Tibial nerve (tissue), 4 donors: Measurements from ENCODE around the gene MED16.

Experiments used
- EP300 ChIP-seq, 2 donors: sonication (generic); formaldehyde crosslinking; IDR thresholded peaks; one replicate each; pipeline ENCODE4 v1.6.1; 2017; ENCODE audit warnings: antibody characterized with exemption in 2 of 2, mild to moderate bottlenecking in 1 of 2
- POLR2A ChIP-seq, 2 donors: fragments of 450-650 bp; IDR thresholded peaks; one replicate each; pipeline ENCODE4 v1.6.1; 2017; ENCODE audit warnings: antibody characterized with exemption in 2 of 2, mild to moderate bottlenecking in 2 of 2, moderate library complexity in 2 of 2
- TF ChIP-seq, protein P1 (sequence below), 5 experiments: fragments of 200-600 bp in 3 of 5; fragments of 450-650 bp in 2 of 5; sonication (generic) in 3 of 5; IDR thresholded peaks; one replicate each; pipeline ENCODE4 v1.5.1; 2016 to 2019; ENCODE audit warnings: antibody characterized with exemption in 5 of 5, mild to moderate bottlenecking in 3 of 5, moderate library complexity in 2 of 5

DNA sequence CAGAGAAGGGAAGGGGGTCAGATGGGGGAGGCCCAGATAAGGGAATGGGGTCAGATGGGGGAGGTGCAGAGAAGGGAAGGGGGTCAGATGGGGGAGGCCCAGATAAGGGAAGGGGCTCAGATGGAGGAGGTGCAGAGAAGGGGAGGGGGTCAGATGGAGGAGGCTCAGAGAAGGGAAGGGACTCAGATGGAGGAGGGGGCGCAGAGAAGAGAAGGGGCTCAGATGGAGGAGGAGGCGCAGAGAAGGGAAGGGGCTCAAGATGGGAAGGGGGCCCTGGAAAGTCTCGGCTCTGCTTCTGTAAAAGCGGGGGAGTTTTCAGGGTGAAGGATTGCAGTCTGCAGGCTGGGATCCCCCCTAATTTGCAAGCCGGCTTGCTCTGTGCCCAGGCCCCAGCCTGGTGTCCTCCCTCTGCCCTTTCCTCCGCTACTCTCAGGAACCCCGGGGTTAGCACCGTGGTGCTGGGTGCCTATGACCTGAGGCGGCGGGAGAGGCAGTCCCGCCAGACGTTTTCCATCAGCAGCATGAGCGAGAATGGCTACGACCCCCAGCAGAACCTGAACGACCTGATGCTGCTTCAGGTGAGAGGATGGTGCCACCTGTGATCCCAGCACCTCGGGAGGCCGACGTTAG lies 63.7 kb downstream of the MED16 start:
- TF ChIP-seq, protein P1, sequence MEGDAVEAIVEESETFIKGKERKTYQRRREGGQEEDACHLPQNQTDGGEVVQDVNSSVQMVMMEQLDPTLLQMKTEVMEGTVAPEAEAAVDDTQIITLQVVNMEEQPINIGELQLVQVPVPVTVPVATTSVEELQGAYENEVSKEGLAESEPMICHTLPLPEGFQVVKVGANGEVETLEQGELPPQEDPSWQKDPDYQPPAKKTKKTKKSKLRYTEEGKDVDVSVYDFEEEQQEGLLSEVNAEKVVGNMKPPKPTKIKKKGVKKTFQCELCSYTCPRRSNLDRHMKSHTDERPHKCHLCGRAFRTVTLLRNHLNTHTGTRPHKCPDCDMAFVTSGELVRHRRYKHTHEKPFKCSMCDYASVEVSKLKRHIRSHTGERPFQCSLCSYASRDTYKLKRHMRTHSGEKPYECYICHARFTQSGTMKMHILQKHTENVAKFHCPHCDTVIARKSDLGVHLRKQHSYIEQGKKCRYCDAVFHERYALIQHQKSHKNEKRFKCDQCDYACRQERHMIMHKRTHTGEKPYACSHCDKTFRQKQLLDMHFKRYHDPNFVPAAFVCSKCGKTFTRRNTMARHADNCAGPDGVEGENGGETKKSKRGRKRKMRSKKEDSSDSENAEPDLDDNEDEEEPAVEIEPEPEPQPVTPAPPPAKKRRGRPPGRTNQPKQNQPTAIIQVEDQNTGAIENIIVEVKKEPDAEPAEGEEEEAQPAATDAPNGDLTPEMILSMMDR (IDR thresholded peaks at IDR 0.05) = no peak
- TF ChIP-seq POLR2A (IDR thresholded peaks at IDR 0.05) (no peak), EP300 (IDR thresholded peaks at IDR 0.05) (no peak)
